ENCODE results near the gene PTPRC. TPM values are rescaled to one million over a fixed set of nuclear protein-coding genes. Genes with fewer than 3 reads are reported as not detected.

PTPRC gene
- total RNA-seq, 2 donors from 2014 or later: 11.2 to 18.7 TPM

- intact Hi-C loops (cut with DNase I): no loop called here
- DNase-seq: no peak
- Histone ChIP-seq H3K27me3 (no peaks in the 10 kb centered on the region), H3K36me3 (no peaks in the 10 kb centered on the region), H3K9me3 (no peaks in the 10 kb centered on the region), H3K27ac (no peak overlapping the region), H3K4me1 (no peaks in the 10 kb centered on the region), H3K4me3 (no peak overlapping the region), H3K9ac (ENCODE audit: low read depth in 2 of 2, low read length in 2 of 2) (no peak overlapping the region)
- TF ChIP-seq CTCF (IDR thresholded peaks at IDR 0.05): no peak
Measured at GRCh38 chr1:198648592-198648991, 9.8 kb downstream of the PTPRC start.

- no peak overlapping the region for H3K9ac ChIP-seq (ENCODE audit: low read depth in 2 of 2, low read length in 2 of 2)
- DNase-seq: no peak
- no peaks in the 10 kb centered on the region for H3K4me1 ChIP-seq
- intact Hi-C loops (cut with DNase I): no loop called here
- no peaks in the 10 kb centered on the region for H3K9me3 ChIP-seq
- H3K27me3 ChIP-seq: no peaks in the 10 kb centered on the region
- no peak for TF ChIP-seq CTCF (IDR thresholded peaks at IDR 0.05)
- H3K36me3 ChIP-seq: no peaks in the 10 kb centered on the region
- no peak overlapping the region for H3K27ac ChIP-seq
- no peak overlapping the region for H3K4me3 ChIP-seq
Measured at GRCh38 chr1:198649232-198649967, 10.6 kb downstream of the PTPRC start.

DNA sequence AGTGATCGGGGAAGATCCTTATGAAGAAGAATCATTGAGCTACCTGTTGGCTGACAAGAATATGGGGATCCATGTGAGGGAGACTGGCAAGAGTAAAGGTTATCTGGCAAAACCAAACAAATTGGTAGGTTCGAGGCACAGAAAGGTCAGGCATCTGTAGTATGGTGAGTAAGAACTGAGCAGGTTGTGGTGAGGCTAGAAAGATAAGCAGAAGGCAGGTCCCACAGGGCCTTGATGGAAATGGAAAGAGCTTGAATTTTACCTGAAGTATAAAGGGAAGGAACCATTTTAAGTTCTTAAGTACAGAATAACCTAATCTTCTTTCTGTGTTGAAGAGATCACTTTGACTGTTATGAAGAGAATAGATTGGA, 11.1 kb downstream of the PTPRC start:
- H3K27me3 ChIP-seq: no peaks in the 10 kb centered on the region
- TF ChIP-seq CTCF (IDR thresholded peaks at IDR 0.05): no peak
- no peak for DNase-seq
- H3K4me3 ChIP-seq: no peak overlapping the region
- H3K9me3 ChIP-seq: no peaks in the 10 kb centered on the region
- no peaks in the 10 kb centered on the region for H3K4me1 ChIP-seq
- no peaks in the 10 kb centered on the region for H3K36me3 ChIP-seq
- intact Hi-C loops (cut with DNase I): no loop called here
- H3K9ac ChIP-seq (ENCODE audit: low read depth in 2 of 2, low read length in 2 of 2): no peak overlapping the region
- H3K27ac ChIP-seq: no peak overlapping the region

DNA sequence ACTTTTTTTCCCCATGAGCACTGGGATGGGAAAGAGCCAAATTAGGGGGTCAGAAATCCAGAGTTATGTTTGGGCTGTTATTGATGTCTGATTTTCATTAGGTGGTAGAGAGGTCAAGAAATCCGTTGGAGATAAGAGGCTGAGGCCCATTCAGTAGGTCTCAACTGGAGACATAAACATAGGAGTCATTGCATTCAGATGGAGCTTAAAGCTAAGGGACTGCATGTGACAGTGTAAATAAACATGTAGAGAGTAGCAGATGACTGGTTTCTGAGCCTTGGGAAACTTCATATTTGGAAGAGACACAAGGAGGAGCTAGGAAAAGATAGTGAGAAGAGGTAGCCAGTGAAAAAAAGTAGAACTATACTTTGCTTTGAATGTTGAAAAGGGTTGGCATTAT, 11.7 kb downstream of the PTPRC start:
- Histone ChIP-seq H3K27me3 (no peaks in the 10 kb centered on the region), H3K9me3 (no peaks in the 10 kb centered on the region), H3K4me3 (no peak overlapping the region), H3K27ac (no peak overlapping the region), H3K4me1 (no peaks in the 10 kb centered on the region), H3K9ac (ENCODE audit: low read depth in 2 of 2, low read length in 2 of 2) (no peak overlapping the region), H3K36me3 (no peaks in the 10 kb centered on the region)
- no peak for TF ChIP-seq CTCF (IDR thresholded peaks at IDR 0.05)
- intact Hi-C loops (cut with DNase I): no loop called here
- no peak for DNase-seq

DNA sequence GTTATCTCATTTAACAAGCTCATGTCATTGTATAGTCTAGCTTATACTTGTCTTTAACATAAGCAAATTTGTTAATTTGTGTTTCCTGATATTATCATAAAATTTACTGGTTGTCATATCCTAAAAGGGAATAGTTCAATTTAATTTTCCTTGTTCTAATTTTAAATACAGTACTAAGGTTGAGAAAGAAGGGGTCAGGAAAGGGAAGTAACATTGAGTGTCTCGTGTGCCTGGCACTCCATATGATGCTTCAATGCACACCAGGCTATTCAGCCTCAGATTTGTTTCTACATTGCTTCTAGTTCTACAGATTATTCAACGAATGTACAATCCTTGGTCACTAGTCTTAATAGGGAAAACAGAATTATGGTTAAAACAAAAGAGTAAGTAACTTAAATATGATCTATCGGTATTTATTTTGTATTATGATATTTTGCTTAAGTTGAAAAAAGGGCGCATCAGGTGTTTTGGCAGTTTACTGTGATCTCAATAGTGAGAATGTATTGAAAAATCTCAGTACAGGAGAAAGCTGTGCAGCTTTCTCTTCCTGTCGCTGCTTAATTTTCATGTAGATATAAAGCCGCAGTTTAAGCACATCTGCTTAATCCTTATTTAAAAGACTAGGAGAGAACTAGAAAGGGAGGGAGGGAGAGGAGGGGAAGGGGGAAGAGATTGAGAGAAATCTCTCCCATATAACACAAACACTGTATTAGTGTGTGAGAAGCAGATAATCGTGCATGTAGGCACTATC, 13.0 kb downstream of the PTPRC start:
- no peak overlapping the region for H3K27ac ChIP-seq
- no peak for DNase-seq
- TF ChIP-seq CTCF (IDR thresholded peaks at IDR 0.05): no peak
- H3K9me3 ChIP-seq: no peaks in the 10 kb centered on the region
- no peaks in the 10 kb centered on the region for H3K36me3 ChIP-seq
- no peak overlapping the region for H3K9ac ChIP-seq (ENCODE audit: low read depth in 2 of 2, low read length in 2 of 2)
- no peak overlapping the region for H3K4me3 ChIP-seq
- H3K4me1 ChIP-seq: no peaks in the 10 kb centered on the region
- no peaks in the 10 kb centered on the region for H3K27me3 ChIP-seq
- intact Hi-C loops (cut with DNase I): no loop called here

Data from colonic mucosa (tissue), 4 donors.